PC-3 (cell line): ENCODE results near the gene ZNRF2. TPM values are rescaled to one million over a fixed set of nuclear protein-coding genes. Genes with fewer than 3 reads are reported as not detected.

Experiments
- ATAC-seq: fragments of 200-7000 bp; cut with Tn5 transposase; 2 replicates; pipeline ENCODE4 v1.9.1; 2020; ENCODE audit warnings: mild to moderate bottlenecking, moderate library complexity
- BruUV-seq: library from RNA; stranded (reverse); fragments of 400-500 nt; replicated peaks from 2 replicates; lab custom pipeline; 2021; lab: Mats Ljungman, UMichigan
- CTCF ChIA-PET: fragments of 300-600 bp; sonication (Branson Sonifier 250); formaldehyde crosslinking; loops from one replicate; lab custom pipeline; 2022; ENCODE audit warnings: antibody characterized with exemption; lab: Charles Lee
- POLR2A ChIA-PET: fragments of 300-600 bp; sonication (Branson Sonifier 250); formaldehyde crosslinking; loops from one replicate; lab custom pipeline; 2022; ENCODE audit warnings: antibody characterized with exemption; ENCODE audit not compliant: unreplicated experiment; lab: Charles Lee
- DNase-seq: peaks from one replicate; pipeline ENCODE4 v3.0.0-alpha.2; 2015
- H2AFZ ChIP-seq: fragments of 300-600 bp; sonication (generic); 2 replicates; pipeline ENCODE4 v1.6.0; 2016; ENCODE audit warnings: antibody characterized with exemption, low read length
- H3F3A ChIP-seq: fragments of 300-600 bp; sonication (generic); one replicate; pipeline ENCODE4 v1.6.0; 2017; ENCODE audit warnings: antibody characterized with exemption, low read length, control low read depth, mild to moderate bottlenecking; ENCODE audit not compliant: unreplicated experiment
- H3K27ac ChIP-seq: fragments of 300-600 bp; sonication (generic); 2 replicates; pipeline ENCODE4 v1.5.1; 2016; ENCODE audit warnings: mild to moderate bottlenecking, low read length
- H3K27me3 ChIP-seq: fragments of 300-600 bp; sonication (generic); 2 replicates; pipeline ENCODE4 v1.6.1; 2016; ENCODE audit warnings: low read length, mixed read lengths
- H3K36me3 ChIP-seq: fragments of 300-600 bp; sonication (generic); 2 replicates; pipeline ENCODE4 v1.6.1; 2016; ENCODE audit warnings: low read depth, mixed run types, low read length, mixed read lengths
- H3K4me1 ChIP-seq: fragments of 300-600 bp; sonication (generic); 2 replicates; pipeline ENCODE4 v1.5.1; 2016; ENCODE audit warnings: low read length; ENCODE audit not compliant: insufficient read depth
- H3K4me2 ChIP-seq: fragments of 300-600 bp; sonication (generic); 2 replicates; pipeline ENCODE4 v1.6.0; 2016; ENCODE audit warnings: low read length
- H3K4me3 ChIP-seq: fragments of 300-600 bp; sonication (generic); 2 replicates; pipeline ENCODE4 v1.5.1; 2016; ENCODE audit warnings: mild to moderate bottlenecking, low read length, mixed read lengths
- H3K79me2 ChIP-seq: fragments of 300-600 bp; sonication (generic); 2 replicates; pipeline ENCODE4 v1.6.1; 2017; ENCODE audit warnings: low read length, mixed read lengths
- H3K9ac ChIP-seq: fragments of 300-600 bp; sonication (generic); 2 replicates; pipeline ENCODE4 v1.6.0; 2016; ENCODE audit warnings: mild to moderate bottlenecking, low read length
- H3K9me2 ChIP-seq: fragments of 300-600 bp; sonication (generic); replicated peaks from 2 replicates; pipeline ENCODE4 v1.6.1; 2016; ENCODE audit warnings: mixed run types, low read length, mixed read lengths
- H3K9me3 ChIP-seq: fragments of 300-600 bp; sonication (generic); 2 replicates; pipeline ENCODE4 v1.6.1; 2016; ENCODE audit warnings: low read length, mixed read lengths
- H4K20me1 ChIP-seq: fragments of 300-600 bp; sonication (generic); 2 replicates; pipeline ENCODE4 v1.6.1; 2016; ENCODE audit warnings: low read length, mixed read lengths
- EZH2 ChIP-seq: fragments of 300-600 bp; sonication (generic); IDR thresholded peaks from one replicate; pipeline ENCODE4 v1.6.1; 2017; ENCODE audit warnings: antibody characterized with exemption, mild to moderate bottlenecking, low read length; ENCODE audit not compliant: unreplicated experiment
- EZH2phosphoT487 ChIP-seq: fragments of 300-600 bp; sonication (generic); IDR thresholded peaks from 2 replicates; pipeline ENCODE4 v1.6.1; 2018; ENCODE audit warnings: mild to moderate bottlenecking, antibody characterized with exemption, low read length, borderline replicate concordance
- intact Hi-C: fragments of 100-400 bp; cut with micrococcal nuclease; formaldehyde crosslinking; loops from 2 replicates; pipeline ENCODE4 v1.9.0; 2023
- total RNA-seq: library from RNA; depleted of rRNA; stranded (reverse); fragments of >200 nt; gene quantifications from 2 replicates; pipeline ENCODE4 v1.2.3, GENCODE V29; 2014
- TF ChIP-seq, protein P1 (sequence below): fragments of 300-600 bp; sonication (generic); conservative IDR thresholded peaks from 2 replicates; pipeline ENCODE4 v1.5.1; 2017; ENCODE audit warnings: antibody characterized with exemption, low read depth, mild to moderate bottlenecking, low read length

The ZNRF2 gene
- total RNA-seq, 1 experiment from 2014 or later = 13.1 TPM

DNA sequence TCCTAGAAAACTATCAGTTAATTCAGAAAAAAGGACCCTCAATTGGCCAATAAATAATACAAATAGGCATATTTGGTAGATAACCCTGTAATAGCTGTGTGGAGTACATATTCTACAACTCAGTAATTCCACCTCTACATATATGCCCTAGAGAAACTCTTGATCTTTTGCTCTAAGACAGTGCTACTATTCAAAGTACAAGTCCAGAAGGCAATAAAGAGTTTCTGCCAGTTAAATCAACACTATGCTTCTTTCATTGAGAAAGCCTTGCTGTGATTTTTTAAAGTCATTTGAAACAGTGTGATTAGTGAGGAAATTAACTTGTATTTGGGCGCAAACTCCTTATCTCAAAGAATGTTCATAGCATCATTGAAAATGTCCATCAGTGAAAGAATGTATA, 75.6 kb downstream of the ZNRF2 start:
- ChIA-PET POLR2A (no interaction called here), CTCF (interaction anchor here (0.7 kb wide), 1 partner anchor 253 kb away, joined by 9 read pairs; no protein-coding TSS in a partner anchor)
- H3K9me2 ChIP-seq = no peaks in the 10 kb centered on the region
- peaks cover 3% of the 10 kb centered on the region for H3K36me3 ChIP-seq
- DNase-seq (no peak), ATAC-seq (no peak)
- H3K79me2 ChIP-seq = no peaks in the 10 kb centered on the region
- no peaks in the 10 kb centered on the region for H4K20me1 ChIP-seq
- H3K4me3 ChIP-seq = no peak overlapping the region
- H3K27me3 ChIP-seq = no peaks in the 10 kb centered on the region
- H3K4me2 ChIP-seq = no peak overlapping the region
- no TSS peak for BruUV-seq
- H3F3A ChIP-seq = no peaks in the 10 kb centered on the region
- no peak overlapping the region for H3K27ac ChIP-seq
- TF ChIP-seq, protein P1, sequence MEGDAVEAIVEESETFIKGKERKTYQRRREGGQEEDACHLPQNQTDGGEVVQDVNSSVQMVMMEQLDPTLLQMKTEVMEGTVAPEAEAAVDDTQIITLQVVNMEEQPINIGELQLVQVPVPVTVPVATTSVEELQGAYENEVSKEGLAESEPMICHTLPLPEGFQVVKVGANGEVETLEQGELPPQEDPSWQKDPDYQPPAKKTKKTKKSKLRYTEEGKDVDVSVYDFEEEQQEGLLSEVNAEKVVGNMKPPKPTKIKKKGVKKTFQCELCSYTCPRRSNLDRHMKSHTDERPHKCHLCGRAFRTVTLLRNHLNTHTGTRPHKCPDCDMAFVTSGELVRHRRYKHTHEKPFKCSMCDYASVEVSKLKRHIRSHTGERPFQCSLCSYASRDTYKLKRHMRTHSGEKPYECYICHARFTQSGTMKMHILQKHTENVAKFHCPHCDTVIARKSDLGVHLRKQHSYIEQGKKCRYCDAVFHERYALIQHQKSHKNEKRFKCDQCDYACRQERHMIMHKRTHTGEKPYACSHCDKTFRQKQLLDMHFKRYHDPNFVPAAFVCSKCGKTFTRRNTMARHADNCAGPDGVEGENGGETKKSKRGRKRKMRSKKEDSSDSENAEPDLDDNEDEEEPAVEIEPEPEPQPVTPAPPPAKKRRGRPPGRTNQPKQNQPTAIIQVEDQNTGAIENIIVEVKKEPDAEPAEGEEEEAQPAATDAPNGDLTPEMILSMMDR = no peak
- no peak for TF ChIP-seq EZH2
- no peak for TF ChIP-seq EZH2phosphoT487
- H3K9ac ChIP-seq = no peak overlapping the region
- H3K9me3 ChIP-seq = no peaks in the 10 kb centered on the region
- H3K4me1 ChIP-seq = no peaks in the 10 kb centered on the region
- no peak overlapping the region for H2AFZ ChIP-seq
- intact Hi-C loops = no loop called here

DNA sequence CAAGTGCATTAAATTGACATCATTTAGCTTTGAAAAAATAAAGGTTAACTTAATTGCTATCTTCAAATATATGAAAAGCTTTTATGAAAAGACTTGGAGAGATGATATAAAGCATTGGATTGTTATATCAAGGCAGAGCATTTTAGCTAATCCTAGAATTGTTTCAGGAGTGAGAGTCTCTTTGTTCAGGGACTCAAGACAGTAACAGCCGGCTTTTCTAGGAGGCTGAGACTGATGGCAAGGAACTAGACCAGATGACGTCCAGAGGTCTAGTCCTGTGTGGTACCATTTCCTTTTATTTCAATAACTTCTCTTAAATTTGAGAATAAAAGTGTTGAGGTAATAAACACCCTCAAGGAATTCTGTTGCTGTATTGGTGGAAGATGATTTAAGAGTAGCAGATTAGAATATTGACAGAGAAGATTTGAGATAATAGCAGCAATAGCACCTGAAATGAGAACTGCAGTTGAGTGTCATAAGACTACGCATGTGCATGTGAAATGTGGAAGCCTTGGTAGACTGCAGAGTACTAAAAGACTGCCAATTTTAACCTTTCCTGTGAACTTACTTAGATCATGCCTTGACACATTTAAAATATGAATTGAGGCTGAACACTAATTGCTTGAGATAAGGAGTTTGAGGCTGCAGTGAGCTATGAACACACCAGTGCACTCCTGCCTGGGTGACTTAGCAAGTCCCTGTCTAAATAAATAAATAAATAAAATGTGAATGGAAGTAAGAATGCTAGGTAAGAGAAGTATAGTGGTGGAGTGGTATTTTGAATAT, 79.6 kb downstream of the ZNRF2 start:
- CTCF ChIA-PET = no interaction called here
- DNase-seq (no peak), ATAC-seq (no peak)
- no peaks in the 10 kb centered on the region for H3K27me3 ChIP-seq
- H3K79me2 ChIP-seq = no peaks in the 10 kb centered on the region
- TF ChIP-seq EZH2phosphoT487 (no peak), EZH2 (no peak)
- TF ChIP-seq, protein P1 = no peak
- intact Hi-C loops = no loop called here
- no peaks in the 10 kb centered on the region for H4K20me1 ChIP-seq
- H3K27ac ChIP-seq = no peak overlapping the region
- no peak overlapping the region for H3K4me3 ChIP-seq
- H3K9ac ChIP-seq = no peak overlapping the region
- POLR2A ChIA-PET = no interaction called here
- no peak overlapping the region for H2AFZ ChIP-seq
- no peaks in the 10 kb centered on the region for H3K36me3 ChIP-seq
- H3K4me1 ChIP-seq = peaks cover 10% of the 10 kb centered on the region; the same call in 1 of the 2 replicates
- BruUV-seq = no TSS peak
- no peak overlapping the region for H3K4me2 ChIP-seq
- no peaks in the 10 kb centered on the region for H3F3A ChIP-seq
- H3K9me3 ChIP-seq = no peaks in the 10 kb centered on the region
- H3K9me2 ChIP-seq = no peaks in the 10 kb centered on the region

DNA sequence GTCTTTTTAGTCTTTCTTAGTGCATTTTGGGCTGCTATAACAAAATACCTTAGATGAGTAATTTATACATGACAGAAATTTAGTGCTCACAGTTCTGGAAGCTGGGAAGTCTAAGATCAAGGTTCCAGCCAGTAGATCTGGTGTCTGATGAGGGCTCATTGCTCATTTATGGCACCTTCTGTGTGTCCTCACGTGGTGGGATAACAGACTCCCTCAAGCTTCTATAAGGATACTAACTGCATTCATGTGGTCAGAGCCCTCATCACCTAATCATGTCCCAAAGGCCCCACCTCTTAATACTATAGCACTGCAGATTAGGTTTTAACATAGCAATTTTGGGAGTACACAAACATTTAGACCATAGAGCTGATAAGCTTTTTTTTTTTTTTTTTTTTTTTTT, 80.4 kb downstream of the ZNRF2 start:
- H3K27ac ChIP-seq = no peak overlapping the region
- peaks cover 10% of the 10 kb centered on the region; the same call in 1 of the 2 replicates for H3K4me1 ChIP-seq
- no peak overlapping the region for H3K4me3 ChIP-seq
- H3K79me2 ChIP-seq = no peaks in the 10 kb centered on the region
- no peaks in the 10 kb centered on the region for H3K9me2 ChIP-seq
- ChIA-PET CTCF (no interaction called here), POLR2A (interaction anchor here (0.7 kb wide), 1 partner anchor 229 kb away, joined by 8 read pairs; no protein-coding TSS in a partner anchor)
- DNase-seq (no peak), ATAC-seq (no peak)
- no peaks in the 10 kb centered on the region for H3K27me3 ChIP-seq
- no peak overlapping the region for H3K9ac ChIP-seq
- TF ChIP-seq EZH2phosphoT487 = no peak
- H3F3A ChIP-seq = no peaks in the 10 kb centered on the region
- H3K36me3 ChIP-seq = no peaks in the 10 kb centered on the region
- no peak overlapping the region for H3K4me2 ChIP-seq
- H3K9me3 ChIP-seq = no peaks in the 10 kb centered on the region
- no TSS peak for BruUV-seq
- H4K20me1 ChIP-seq = no peaks in the 10 kb centered on the region
- H2AFZ ChIP-seq = no peak overlapping the region
- intact Hi-C loops = no loop called here
